ENCODE data around the gene IL21R.
"Not testable (repeated sequence)": the region's sequence is repeated elsewhere in the genome, so short reads cannot be mapped to it uniquely, and the experiment has no call there.

IL21R gene

DNA sequence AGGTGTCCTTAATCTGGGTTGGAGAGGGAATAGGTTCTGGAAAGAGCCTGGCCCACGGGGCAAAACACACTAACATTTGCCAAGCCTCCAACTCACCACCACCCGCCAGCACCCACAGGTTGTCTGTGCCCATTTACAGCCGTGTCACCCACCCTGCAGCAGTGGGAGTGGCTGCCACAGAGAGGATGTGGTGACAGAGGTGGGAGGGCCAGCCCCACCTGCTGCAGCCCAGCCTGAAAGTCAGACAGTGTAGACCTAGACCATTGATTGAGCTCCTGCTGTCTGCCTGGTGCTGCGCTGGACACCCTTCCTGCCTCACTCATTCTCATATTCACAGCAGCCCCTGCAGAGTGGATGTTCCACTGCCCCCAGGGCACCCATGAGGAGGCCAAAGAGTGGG, 44.7 kb downstream of the IL21R start:
- DNase-seq (ENCODE audit: low read depth) = no peak

DNA sequence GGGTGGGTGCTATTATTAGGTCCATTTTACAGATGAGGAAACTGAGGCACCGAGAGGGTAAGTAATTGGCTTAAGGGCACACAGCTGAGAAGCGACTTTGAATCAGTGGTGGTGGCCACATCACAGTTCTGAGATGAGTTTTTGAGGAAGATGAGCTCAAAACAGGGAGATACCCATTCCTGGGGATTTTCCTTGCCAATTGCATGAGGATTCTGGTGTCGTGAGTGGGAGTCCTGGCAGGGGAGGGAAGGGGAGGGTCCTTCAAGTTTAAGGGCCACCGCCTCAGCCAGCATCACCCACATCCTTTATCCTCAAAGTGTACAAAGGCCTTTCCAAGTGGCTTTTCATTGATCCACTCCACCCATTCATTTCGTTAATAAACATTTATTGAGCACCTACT, 45.3 kb downstream of the IL21R start:
- no peak for DNase-seq (ENCODE audit: low read depth)

DNA sequence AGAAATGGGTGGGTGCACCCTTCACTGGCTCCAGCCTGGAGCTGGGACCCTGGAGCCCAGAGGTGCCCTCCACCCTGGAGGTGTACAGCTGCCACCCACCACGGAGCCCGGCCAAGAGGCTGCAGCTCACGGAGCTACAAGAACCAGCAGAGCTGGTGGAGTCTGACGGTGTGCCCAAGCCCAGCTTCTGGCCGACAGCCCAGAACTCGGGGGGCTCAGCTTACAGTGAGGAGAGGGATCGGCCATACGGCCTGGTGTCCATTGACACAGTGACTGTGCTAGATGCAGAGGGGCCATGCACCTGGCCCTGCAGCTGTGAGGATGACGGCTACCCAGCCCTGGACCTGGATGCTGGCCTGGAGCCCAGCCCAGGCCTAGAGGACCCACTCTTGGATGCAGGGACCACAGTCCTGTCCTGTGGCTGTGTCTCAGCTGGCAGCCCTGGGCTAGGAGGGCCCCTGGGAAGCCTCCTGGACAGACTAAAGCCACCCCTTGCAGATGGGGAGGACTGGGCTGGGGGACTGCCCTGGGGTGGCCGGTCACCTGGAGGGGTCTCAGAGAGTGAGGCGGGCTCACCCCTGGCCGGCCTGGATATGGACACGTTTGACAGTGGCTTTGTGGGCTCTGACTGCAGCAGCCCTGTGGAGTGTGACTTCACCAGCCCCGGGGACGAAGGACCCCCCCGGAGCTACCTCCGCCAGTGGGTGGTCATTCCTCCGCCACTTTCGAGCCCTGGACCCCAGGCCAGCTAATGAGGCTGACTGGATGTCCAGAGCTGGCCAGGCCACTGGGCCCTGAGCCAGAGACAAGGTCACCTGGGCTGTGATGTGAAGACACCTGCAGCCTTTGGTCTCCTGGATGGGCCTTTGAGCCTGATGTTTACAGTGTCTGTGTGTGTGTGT, 46.8 kb downstream of the IL21R start:
- no peak for DNase-seq (ENCODE audit: low read depth)

DNA sequence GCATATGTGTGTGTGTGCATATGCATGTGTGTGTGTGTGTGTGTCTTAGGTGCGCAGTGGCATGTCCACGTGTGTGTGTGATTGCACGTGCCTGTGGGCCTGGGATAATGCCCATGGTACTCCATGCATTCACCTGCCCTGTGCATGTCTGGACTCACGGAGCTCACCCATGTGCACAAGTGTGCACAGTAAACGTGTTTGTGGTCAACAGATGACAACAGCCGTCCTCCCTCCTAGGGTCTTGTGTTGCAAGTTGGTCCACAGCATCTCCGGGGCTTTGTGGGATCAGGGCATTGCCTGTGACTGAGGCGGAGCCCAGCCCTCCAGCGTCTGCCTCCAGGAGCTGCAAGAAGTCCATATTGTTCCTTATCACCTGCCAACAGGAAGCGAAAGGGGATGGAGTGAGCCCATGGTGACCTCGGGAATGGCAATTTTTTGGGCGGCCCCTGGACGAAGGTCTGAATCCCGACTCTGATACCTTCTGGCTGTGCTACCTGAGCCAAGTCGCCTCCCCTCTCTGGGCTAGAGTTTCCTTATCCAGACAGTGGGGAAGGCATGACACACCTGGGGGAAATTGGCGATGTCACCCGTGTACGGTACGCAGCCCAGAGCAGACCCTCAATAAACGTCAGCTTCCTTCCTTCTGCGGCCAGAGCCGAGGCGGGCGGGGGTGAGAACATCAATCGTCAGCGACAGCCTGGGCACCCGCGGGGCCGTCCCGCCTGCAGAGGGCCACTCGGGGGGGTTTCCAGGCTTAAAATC, 47.6 kb downstream of the IL21R start:
- DNase-seq (ENCODE audit: low read depth) = no peak

DNA sequence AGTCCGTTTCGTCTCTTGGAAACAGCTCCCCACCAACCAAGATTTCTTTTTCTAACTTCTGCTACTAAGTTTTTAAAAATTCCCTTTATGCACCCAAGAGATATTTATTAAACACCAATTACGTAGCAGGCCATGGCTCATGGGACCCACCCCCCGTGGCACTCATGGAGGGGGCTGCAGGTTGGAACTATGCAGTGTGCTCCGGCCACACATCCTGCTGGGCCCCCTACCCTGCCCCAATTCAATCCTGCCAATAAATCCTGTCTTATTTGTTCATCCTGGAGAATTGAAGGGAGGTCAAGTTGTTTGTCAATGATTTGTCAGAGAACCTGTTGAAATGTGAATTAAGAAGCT, 48.2 kb downstream of the IL21R start:
- no peak for DNase-seq (ENCODE audit: low read depth)

DNA sequence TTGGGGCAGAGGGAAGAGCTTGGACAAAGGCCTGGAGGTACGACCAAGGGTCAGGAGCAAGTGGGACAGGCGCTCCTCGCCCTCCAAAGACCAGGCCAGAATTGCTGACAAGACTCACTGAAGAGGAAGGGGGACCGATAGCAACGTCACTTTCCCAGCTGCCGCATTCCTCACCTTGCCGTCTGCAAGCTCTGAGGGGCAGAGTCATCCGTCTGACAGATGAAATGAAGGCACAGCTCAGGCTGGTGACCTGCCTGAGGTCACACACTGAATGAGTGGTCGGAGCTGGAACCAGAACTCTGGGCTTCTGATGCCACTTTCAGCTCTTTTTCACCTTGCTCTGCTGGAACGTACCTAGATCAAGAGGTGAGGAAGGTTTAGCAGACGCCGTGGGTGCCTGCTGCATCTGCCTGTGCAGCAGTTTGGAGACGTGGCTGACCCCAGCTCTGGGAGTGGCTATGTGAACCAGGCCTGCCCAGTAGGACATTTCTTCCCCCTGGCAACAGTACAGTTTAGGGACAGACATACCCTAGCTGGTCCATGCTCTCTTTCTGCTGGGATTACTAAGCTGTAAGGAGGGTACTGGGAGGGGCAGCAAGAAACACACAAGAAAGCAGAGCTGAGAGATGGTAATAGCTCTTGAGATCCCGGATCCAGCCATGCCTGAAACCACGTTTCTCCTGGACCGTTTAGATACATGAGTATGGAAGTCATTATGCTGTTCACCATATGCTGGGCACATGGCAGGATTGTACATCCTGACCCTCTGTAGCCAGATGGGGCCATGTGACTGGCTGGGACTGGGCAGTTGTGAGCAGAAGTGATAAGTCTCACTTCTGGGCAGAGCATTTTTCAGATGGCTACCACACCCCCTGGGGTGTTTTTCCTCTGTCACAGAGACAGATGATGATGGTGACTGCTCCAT, 50.9 kb downstream of the IL21R start:
- DNase-seq (ENCODE audit: low read depth) = no peak

DNA sequence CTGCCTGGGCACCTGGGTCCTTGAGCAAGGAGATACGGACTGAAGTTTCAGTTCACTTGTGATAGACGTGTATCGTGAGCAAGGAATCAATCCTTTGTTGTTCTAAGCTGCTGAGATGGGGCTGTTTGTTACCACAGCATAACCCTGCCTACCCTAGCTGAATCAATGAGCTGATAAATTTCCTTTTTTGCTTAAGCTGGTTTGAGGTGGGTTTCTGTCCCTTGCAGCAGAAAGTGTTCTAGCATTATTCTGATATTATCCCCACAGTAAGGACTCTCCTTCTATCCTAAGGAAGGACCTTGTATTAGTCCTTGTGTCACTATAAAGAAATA, 51.5 kb downstream of the IL21R start:
- no peak for DNase-seq (ENCODE audit: low read depth)

DNA sequence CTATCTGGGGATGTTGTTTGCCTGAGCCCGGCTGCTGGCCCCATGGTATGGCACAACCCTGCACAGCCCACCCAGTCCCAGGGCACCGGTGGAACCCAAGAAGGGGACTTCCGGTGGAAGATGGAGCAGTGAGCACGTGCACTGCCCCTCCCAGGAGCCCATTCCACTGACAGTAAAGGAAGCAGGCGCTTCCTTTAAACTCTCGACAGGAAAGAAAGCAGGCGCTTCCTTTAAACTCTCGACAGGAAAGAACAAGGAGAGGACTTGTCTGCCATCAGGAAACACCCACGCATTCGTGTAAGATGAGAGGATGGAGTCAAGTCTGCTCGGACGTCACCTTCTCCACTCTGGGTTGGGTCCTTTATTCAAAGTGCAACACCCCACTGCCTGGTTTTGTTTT, 53.7 kb downstream of the IL21R start:
- no peak for DNase-seq (ENCODE audit: low read depth)

DNA sequence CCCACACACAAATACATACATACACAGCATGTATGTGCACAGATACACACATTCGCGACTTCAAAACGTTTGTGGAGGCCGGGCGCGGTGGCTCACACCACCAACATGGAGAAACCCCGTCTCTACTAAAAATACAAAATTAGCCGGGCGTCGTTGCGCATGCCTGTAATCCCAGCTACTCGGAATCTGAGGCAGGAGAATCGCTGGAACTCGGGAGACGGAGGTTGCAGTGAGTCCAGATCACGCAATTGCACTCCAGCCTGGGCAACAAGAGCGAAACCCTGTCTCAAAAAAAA, 55.6 kb downstream of the IL21R start:
- not testable (repeated sequence) for DNase-seq (ENCODE audit: low read depth)

DNA sequence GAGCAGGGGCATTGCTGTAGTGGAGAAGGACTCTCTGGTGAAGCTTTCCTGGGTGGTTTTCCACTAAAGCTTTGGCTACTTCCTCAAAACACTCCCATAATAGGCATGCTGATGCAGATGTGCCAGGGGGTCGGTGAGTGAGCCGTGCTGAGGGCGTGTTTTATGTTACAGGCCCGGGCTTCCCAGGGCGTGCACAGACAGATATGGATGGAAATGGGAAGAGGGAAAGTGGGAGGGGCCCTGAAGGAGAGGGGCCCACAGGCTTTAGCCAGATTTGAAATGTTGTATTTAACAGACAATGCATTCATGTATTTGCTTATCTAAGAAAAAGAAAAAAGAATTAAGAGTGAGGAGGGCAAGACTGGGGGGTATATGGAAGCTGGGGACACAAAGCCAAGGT, 56.3 kb downstream of the IL21R start:
- DNase-seq (ENCODE audit: low read depth) = no peak

DNA sequence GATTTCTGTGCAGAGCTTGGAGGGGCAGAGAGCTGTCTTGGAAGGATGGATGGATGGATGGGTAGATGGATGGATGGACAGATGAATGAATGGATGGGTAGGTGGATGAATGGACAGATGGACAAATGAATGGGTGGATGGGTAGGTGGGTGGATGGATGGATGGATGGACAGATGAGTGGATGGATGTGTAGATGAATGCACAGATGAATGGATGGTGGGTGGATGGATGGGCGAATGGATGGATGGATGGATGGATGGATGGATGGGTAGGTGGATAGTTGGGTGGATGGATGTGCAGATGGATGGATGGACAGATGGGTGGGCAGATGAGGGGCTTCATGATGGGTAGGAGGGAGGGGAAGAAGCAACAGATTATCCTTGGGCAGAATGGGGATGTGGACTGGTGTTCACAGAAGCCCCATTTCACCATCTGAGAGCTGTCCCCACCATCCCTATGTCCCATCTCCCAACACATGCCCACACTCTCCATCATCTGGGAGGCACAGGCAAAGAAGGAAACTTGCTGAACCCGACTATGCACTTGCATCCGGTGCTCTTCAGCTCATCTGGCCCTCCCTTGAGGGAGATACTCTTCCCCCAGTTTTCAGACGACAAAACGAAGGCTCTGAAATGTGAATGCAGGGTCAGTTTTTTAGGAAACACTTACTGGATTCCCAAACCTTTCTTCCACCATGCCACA, 57.2 kb downstream of the IL21R start:
- no peak for DNase-seq (ENCODE audit: low read depth)

DNA sequence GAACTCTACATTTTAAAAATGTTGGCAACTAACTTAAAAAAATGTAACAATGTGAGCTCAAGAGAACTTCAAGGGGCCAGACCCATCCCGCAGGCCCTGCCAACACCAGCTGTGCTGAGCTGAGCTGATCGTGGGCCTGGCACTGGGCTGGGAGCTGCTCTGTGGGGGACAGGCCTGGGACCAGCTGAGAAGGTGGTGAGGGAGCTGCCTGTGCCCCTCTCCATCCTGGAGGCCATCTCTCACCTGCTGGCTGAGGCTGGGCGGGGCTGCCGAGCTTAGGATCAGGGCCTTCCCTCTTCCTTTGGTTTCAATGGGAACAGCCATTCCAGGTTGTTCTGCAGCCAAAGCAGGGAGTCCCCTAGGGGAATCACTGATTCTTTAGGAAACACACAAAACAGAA, 58.2 kb downstream of the IL21R start:
- DNase-seq (ENCODE audit: low read depth) = no peak

DNA sequence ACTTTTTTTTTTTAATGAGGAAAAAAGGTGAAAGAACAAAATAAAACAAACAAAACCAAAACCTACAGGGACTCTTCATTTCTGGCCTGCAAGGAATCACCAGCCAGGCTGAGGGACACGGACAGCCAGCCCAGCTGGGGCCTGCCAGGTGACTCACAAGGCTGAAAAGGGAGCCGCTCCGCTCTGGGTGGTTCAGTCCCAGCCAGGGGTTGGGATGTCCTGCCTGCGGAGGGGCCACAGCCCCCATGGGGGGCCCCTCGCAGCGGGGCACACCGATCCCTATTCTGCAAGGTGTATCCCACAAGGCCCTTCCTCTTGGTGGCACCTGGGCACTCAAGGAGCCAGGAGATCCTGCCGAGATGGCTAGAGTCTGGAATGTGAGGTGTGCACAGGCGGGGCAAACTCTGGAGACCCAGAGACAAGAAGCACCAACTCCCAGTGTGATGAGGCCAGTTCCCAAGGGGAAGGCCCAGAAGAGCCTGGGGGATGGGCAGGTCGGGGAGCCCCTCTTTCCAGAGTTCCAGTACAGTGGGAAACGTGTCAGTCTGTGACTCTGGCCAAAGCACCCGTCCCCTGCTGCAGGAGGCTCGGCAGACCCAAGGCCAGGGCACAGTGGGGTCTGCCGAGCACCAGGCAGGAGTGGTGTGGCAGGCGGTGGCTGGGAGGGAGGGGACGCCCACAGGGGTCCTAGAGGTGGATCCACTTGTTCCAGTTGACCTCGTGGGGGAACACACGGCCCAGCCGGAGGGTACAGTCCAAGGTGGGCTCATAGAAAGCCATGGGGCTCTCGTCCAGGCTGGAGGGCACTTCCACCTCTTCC, 58.9 kb downstream of the IL21R start:
- no peak for DNase-seq (ENCODE audit: low read depth)

DNA sequence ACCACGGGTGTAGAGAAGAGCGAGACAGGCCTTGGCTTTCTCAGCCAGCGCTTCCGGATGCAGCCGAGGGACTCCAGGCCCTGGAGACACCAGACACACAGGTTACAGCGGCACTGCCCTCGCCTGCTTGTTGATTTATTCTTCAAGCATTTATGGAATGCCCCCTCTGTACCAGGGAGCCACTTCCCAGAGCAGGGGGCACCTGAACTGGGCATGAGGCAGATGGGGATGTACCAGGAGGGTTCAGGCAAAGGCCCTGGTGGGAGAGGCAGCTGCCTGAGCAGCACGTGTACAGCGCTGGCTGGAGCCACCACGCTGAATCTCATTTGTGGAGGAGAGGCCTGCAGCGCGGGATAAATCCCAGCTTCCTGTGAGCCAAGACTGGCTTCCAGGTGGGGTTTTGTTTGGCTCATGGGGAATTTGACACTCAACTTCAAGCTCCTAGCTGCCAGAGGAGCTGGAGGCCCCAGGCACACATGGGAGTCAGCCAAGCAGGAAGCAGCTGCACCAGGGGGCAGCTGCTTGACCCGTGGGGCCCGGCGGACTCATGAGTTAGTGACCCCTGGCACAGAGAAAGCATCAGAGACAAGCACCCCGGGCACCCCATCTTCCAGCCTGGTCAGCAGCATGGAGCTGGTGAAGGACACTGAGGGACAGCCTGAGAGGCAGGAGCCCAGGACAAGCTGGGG, 59.7 kb downstream of the IL21R start:
- no peak for DNase-seq (ENCODE audit: low read depth)

DNA sequence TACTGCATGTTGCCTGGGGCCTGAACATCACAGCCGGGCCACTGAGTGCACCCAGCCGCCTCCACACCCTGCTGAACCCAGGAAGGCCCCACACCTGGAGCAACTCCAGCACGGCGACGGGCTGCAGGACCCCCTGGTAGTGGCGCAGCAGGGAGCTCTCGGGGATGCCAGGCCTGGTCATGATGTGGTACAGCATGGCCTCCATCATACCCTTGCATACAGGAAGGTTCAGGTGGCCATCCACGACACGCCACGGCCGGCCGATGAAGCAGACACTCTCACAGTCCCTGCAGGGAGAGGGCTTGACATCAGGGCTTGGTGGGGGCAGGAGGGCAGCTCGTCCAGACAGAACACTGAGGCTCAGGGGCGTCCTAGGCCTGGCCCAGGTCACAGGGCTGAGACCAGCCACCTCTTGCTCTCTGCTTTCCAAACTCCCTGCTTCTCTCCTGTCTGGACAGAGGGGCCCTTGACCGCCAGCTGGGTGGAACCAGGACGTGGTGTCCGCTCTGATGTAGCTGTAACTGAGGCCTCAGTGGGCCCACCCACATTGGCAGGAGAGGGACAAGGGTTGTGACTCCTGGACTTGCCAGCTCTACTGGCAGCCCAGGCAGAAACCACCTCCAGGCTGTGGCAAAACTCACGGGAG, 60.3 kb downstream of the IL21R start:
- DNase-seq (ENCODE audit: low read depth) = no peak

DNA sequence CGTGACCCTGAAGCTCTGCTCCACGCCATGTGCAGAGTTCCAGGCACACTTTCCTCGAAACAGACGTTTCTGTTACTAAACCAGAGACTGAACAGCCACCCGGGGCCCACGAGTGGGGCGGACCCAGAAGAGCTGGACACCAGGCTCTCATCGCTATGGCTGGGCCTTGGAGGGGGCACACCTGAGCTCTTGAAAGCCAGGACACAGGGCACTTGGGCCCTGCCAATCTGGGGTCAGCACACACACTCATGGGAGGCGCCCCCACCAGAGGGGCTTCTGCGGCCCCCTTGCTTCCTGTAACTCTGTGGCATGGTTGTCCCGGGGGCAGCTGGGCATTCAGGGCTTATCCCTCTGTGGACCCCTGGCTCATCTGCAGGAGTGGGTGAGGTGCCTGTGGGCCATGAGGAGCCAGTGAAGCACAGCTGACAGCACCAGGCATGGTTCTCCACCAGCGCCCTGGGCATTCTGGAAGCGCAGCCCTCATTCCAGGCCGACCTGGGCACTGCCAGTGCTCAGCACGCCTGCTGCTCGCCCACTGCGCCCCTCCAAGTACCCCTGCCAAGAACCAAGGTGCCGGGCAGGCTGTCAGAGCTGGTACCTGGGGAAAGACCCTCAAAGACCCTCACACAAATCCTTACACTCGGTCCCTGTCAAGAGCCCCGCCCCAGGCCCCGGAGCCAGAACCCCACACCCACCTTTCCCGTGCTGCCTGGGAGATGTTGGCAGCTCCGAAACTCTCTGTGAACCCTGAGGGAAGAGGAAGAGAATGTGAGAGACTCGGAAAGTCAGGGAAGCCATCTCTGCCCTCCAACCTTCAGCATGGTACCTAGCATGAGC, 61.1 kb downstream of the IL21R start:
- DNase-seq (ENCODE audit: low read depth) = no peak

DNA sequence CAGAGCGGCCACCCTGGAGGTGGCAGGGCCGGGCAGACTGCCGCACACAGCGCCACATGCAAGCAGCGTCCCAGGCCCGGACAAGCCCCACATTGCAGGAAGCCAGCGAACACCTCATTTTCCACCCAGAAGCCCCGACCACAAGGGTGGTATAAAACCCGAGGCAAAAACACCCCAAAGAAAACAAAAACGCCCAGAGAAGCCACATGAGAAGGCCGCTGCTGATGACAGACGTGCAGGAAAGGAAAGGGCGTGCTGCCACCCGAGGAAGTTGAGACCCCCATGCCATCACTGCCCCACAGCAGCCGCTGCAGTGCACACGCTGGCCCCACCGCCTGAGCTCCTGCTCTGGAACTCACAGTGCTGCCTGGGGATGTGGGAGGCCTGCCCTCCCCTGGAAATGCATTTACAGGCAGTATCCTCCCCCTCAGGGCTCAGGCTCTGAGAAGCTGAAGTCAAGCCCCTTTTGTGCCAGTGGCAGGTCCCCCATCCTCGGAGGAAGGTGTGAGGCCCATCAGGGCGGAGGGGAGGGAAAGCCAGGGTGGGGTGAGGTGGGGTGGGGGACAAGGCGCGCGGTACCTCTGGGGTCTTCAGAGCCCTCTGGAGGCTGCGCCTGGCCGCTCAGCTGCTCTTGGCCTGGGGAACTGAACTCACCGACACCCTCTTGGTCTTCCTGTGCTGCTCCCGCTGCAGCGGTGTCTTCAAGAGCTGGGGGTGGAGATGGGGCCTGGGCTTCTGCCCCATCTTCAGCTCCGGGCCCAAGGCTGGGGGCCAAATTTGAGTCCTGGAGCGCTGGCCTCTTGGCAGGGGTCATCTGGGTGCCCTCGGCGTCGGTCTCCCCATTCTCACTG, 62.0 kb downstream of the IL21R start:
- DNase-seq (ENCODE audit: low read depth) = no peak
